ENCODE results near the gene SIT1. TPM values are rescaled to one million over a fixed set of nuclear protein-coding genes. Genes with fewer than 3 reads are reported as not detected.

Gene SIT1
- total and polyA plus RNA-seq, 2 experiments from 2014 or later, result 13.2 to 14.7 TPM

- no peak overlapping the region for H3K4me3 ChIP-seq
- ATAC-seq (no peak), DNase-seq (ENCODE audit: low spot score) (no peak)
- H3K9me2 ChIP-seq (ENCODE audit: insufficient read depth), result no peaks in the 10 kb centered on the region
- no peak for TF ChIP-seq EZH2 (IDR thresholded peaks at IDR 0.05; ENCODE audit: low read depth, unreplicated experiment)
- TF ChIP-seq JUNB (IDR thresholded peaks at IDR 0.05; ENCODE audit: unreplicated experiment), result no peak
- no peak for TF ChIP-seq ZNF331 (CRISPR knock-in tag; IDR thresholded peaks at IDR 0.05; ENCODE audit: low read depth)
- TF ChIP-seq NANOG (IDR thresholded peaks at IDR 0.05; ENCODE audit: borderline replicate concordance), result no peak
- TF ChIP-seq STAT1 (IDR thresholded peaks at IDR 0.05; ENCODE audit: unreplicated experiment), result no peak
- no peak for TF ChIP-seq REST (IDR thresholded peaks at IDR 0.05; ENCODE audit: unreplicated experiment)
- TF ChIP-seq ZNF114 (CRISPR knock-in tag; IDR thresholded peaks at IDR 0.05), result no peak
- no peak for TF ChIP-seq ETS1 (IDR thresholded peaks at IDR 0.05)
- no peak for TF ChIP-seq POLR2AphosphoS5 (IDR thresholded peaks at IDR 0.05; ENCODE audit: low read depth)
- no peak for TF ChIP-seq EZH2phosphoT487 (IDR thresholded peaks at IDR 0.05; ENCODE audit: unreplicated experiment)
- no peak for TF ChIP-seq CTCF (conservative IDR thresholded peaks at IDR 0.05; ENCODE audit: low read depth in 2 of 2)
- no peak for TF ChIP-seq ZNF462 (CRISPR knock-in tag; IDR thresholded peaks at IDR 0.05)
- TF ChIP-seq CREB1 (CRISPR knock-in tag; IDR thresholded peaks at IDR 0.05; ENCODE audit: low read depth), result no peak
- H3K4me1 ChIP-seq (ENCODE audit: insufficient read depth), result peaks cover 27% of the 10 kb centered on the region
- no peak overlapping the region for H3K27ac ChIP-seq (ENCODE audit: low read depth)
- H2AFZ ChIP-seq, result no peak overlapping the region
- no peaks in the 10 kb centered on the region for H3K36me3 ChIP-seq (ENCODE audit: insufficient read depth)
- H3K9me3 Mint-ChIP-seq, result peaks cover 3% of the 10 kb centered on the region; the same call in 2 of the 3 replicates
- no peaks in the 10 kb centered on the region; the same call in 1 of the 2 replicates for H4K20me1 ChIP-seq (replicated peaks; ENCODE audit: insufficient read depth)
- no peaks in the 10 kb centered on the region for H3K79me2 ChIP-seq (replicated peaks; ENCODE audit: insufficient read depth)
- no peak overlapping the region for H3K27ac Mint-ChIP-seq
- H3K27me3 Mint-ChIP-seq (ENCODE audit: insufficient read depth, low read depth, poor library complexity), result peaks cover 35% of the 10 kb centered on the region
- 0 out of 2 replicates have a peak, but pooled peaks cover 4% of the 10 kb centered on the region for H3F3A ChIP-seq (replicated peaks; ENCODE audit: low read depth)
- H3K4me1 Mint-ChIP-seq, result peaks cover 42% of the 10 kb centered on the region
- H3K4me2 ChIP-seq, result no peak overlapping the region
- H3K4me3 Mint-ChIP-seq, result no peak overlapping the region
- peaks cover 4% of the 10 kb centered on the region; the same call in 1 of the 2 replicates for H3K27me3 ChIP-seq (ENCODE audit: insufficient read depth)
- peaks cover 5% of the 10 kb centered on the region; the same call in 2 of the 3 replicates for H3K36me3 Mint-ChIP-seq (ENCODE audit: low read depth)
Observed at GRCh38 chr9:35653611-35654010, 2.9 kb upstream of the SIT1 start.

Measured in GM23338 (cell line).